ENCODE results near the gene LRRC4C. TPM values are rescaled to one million over a fixed set of nuclear protein-coding genes. Genes with fewer than 3 reads are reported as not detected.
"Not testable (repeated sequence)": the region's sequence is repeated elsewhere in the genome, so short reads cannot be mapped to it uniquely, and the experiment has no call there.

LRRC4C gene
- total RNA-seq, 6 donors from 2014 or later = 0.37 to 1.2 (median 1.0) TPM; not detected in 2

DNA sequence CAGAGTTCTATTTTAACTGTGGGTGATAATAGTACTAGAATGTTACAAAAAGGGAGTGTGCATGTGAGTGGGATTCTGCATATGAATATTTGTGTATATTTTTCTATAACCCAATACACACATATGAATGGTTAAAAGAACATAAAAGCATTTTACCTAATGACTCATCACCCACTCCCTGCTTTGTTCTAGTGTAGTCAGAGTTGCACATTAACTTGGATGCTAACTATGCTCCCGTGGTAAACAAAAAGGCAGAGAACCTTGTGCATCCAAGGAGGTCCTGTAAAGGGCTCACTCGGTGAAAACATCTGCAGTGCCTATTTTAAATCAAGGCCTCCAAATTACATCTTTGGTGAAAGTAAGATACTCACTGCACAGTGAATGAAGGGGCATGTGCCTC is 1289.4 kb downstream of the LRRC4C start:
- H3K27me3 ChIP-seq = no peaks in the 10 kb centered on the region
- DNase-seq (no peak), ATAC-seq (ENCODE audit: low FRiP score in 2 of 2) (no peak)
- H3K36me3 ChIP-seq = no peaks in the 10 kb centered on the region
- no peak overlapping the region for H3K4me3 ChIP-seq
- peaks cover 0 to 6% (median 2%) of the 10 kb centered on the region in 4 donors for H3K9me3 ChIP-seq
- no peaks in the 10 kb centered on the region for H3K4me1 ChIP-seq
- 65 to 71% methylated on average over 2 of the region's 2 CpGs for WGBS, 2 donors
- TF ChIP-seq POLR2A (IDR thresholded peaks at IDR 0.05) = no peak
- no peak for TF ChIP-seq EP300 (IDR thresholded peaks at IDR 0.05)
- TF ChIP-seq, protein P1, sequence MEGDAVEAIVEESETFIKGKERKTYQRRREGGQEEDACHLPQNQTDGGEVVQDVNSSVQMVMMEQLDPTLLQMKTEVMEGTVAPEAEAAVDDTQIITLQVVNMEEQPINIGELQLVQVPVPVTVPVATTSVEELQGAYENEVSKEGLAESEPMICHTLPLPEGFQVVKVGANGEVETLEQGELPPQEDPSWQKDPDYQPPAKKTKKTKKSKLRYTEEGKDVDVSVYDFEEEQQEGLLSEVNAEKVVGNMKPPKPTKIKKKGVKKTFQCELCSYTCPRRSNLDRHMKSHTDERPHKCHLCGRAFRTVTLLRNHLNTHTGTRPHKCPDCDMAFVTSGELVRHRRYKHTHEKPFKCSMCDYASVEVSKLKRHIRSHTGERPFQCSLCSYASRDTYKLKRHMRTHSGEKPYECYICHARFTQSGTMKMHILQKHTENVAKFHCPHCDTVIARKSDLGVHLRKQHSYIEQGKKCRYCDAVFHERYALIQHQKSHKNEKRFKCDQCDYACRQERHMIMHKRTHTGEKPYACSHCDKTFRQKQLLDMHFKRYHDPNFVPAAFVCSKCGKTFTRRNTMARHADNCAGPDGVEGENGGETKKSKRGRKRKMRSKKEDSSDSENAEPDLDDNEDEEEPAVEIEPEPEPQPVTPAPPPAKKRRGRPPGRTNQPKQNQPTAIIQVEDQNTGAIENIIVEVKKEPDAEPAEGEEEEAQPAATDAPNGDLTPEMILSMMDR (IDR thresholded peaks at IDR 0.05) = no peak
- no peak for TF ChIP-seq POLR2AphosphoS5 (IDR thresholded peaks at IDR 0.05)
- no peak overlapping the region for H3K27ac ChIP-seq

- TF ChIP-seq POLR2AphosphoS5 (IDR thresholded peaks at IDR 0.05) = no peak
- TF ChIP-seq EP300 (IDR thresholded peaks at IDR 0.05) = no peak
- TF ChIP-seq POLR2A (IDR thresholded peaks at IDR 0.05) = no peak
- TF ChIP-seq, protein P1 (IDR thresholded peaks at IDR 0.05) = no peak
- no peaks in the 10 kb centered on the region for H3K36me3 ChIP-seq
- no peak overlapping the region for H3K4me3 ChIP-seq
- no peak for ATAC-seq (ENCODE audit: low FRiP score in 2 of 2)
- H3K4me1 ChIP-seq = no peaks in the 10 kb centered on the region
- peaks cover 0 to 6% (median 2%) of the 10 kb centered on the region in 4 donors for H3K9me3 ChIP-seq
- H3K27ac ChIP-seq = no peak overlapping the region
- DNase-seq = no peak
- WGBS, 2 donors = 81 to 100% methylated on average over 1 of the region's 1 CpG
- no peaks in the 10 kb centered on the region for H3K27me3 ChIP-seq
Measured at GRCh38 chr11:40168414-40168813, 1291.0 kb downstream of the LRRC4C start.

DNA sequence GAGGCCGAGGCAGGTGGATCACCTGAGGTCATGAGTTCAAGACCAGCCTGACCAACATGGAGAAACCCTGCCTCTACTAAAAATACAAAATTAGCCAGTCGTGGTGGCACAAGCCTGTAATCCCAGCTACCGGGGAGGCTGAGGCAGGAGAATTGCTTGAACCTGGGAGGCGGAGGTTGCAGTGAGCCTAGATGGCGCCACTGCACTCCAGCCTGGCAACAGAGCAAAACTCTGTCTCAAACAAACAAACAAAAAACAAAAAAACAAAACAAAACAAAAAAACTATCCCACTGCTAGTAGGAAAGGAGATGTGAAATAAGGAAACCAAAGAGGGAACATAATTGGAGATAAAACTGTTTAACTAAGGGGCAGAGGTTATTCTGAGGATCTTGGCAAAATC is 1291.6 kb downstream of the LRRC4C start:
- H3K27me3 ChIP-seq; H3K4me1 ChIP-seq; H3K4me3 ChIP-seq; H3K9me3 ChIP-seq; DNase-seq; H3K36me3 ChIP-seq; ATAC-seq (ENCODE audit: low FRiP score in 2 of 2); H3K27ac ChIP-seq: not testable (repeated sequence)
- 92 to 93% methylated on average over 5 of the region's 5 CpGs for WGBS, 2 donors

DNA sequence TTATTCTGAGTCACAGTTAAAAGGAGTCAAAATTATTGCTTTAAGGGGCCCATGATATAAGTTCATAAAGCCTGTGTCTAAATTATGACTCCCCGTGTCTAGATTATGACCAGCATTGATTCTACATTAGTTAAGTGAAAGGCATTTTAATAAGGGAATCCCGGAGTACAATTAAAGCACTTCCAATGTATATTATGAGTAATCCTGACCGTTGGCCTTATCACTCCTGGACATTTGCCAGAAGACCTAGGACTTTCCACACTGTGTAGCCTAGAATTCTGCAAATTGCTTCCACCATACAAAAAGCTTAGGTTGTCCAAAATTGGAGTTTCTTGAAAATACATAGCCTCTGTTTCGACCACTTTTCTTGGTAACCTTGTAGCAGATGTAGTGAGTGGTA is 1292.6 kb downstream of the LRRC4C start:
- TF ChIP-seq, protein P1 (IDR thresholded peaks at IDR 0.05) = no peak
- TF ChIP-seq EP300 (IDR thresholded peaks at IDR 0.05) = no peak
- TF ChIP-seq POLR2A (IDR thresholded peaks at IDR 0.05) = no peak
- TF ChIP-seq POLR2AphosphoS5 (IDR thresholded peaks at IDR 0.05) = no peak
- Histone ChIP-seq H3K27ac (no peak overlapping the region), H3K36me3 (no peaks in the 10 kb centered on the region), H3K4me3 (no peak overlapping the region), H3K4me1 (no peaks in the 10 kb centered on the region), H3K27me3 (no peaks in the 10 kb centered on the region), H3K9me3 (peaks cover 0 to 6% (median 2%) of the 10 kb centered on the region in 4 donors)
- ATAC-seq (ENCODE audit: low FRiP score in 2 of 2) (no peak), DNase-seq (no peak)
- WGBS, 2 donors = 71 to 72% methylated on average over 4 of the region's 4 CpGs

GRCh38 chr11:40162901-40163883 is 1296.3 kb downstream of the LRRC4C start:
- Histone ChIP-seq H3K4me3 (no peak overlapping the region), H3K4me1 (no peaks in the 10 kb centered on the region), H3K9me3 (peaks cover 0 to 6% (median 2%) of the 10 kb centered on the region in 4 donors), H3K27me3 (no peaks in the 10 kb centered on the region), H3K36me3 (no peaks in the 10 kb centered on the region), H3K27ac (no peak overlapping the region)
- WGBS, 2 donors = 43 to 53% methylated on average over 4 of the region's 4 CpGs
- TF ChIP-seq POLR2AphosphoS5 (IDR thresholded peaks at IDR 0.05) = no peak
- TF ChIP-seq POLR2A (IDR thresholded peaks at IDR 0.05) = no peak
- TF ChIP-seq EP300 (IDR thresholded peaks at IDR 0.05) = no peak
- TF ChIP-seq, protein P1 (IDR thresholded peaks at IDR 0.05) = no peak
- DNase-seq (no peak), ATAC-seq (ENCODE audit: low FRiP score in 2 of 2) (no peak)
